Left renal cortex interstitium (tissue), 4 donors: Measurements from ENCODE around the gene ILK. TPM values are rescaled to one million over a fixed set of nuclear protein-coding genes. Genes with fewer than 3 reads are reported as not detected.
A peak's percentile ranks its signal among the peaks of the same experiment; 100 is the strongest.

Experiments
- DNase-seq, 4 donors: peaks; one replicate each; pipeline ENCODE4 v3.0.0-alpha.2; 2013; ENCODE audit warnings: low read depth in 4 of 4, low spot score in 2 of 4, missing footprints in 1 of 4
- polyA plus RNA-seq, 4 donors: library from polyadenylated mRNA; unstranded; fragments of 120-200 nt; gene quantifications; one replicate each; pipeline ENCODE4 v1.2.1, GENCODE V29; 2013; ENCODE audit not compliant: insufficient read length in 4 of 4

The ILK gene
- polyA plus RNA-seq, 4 donors, result 154 to 165 (median 158) TPM

DNA sequence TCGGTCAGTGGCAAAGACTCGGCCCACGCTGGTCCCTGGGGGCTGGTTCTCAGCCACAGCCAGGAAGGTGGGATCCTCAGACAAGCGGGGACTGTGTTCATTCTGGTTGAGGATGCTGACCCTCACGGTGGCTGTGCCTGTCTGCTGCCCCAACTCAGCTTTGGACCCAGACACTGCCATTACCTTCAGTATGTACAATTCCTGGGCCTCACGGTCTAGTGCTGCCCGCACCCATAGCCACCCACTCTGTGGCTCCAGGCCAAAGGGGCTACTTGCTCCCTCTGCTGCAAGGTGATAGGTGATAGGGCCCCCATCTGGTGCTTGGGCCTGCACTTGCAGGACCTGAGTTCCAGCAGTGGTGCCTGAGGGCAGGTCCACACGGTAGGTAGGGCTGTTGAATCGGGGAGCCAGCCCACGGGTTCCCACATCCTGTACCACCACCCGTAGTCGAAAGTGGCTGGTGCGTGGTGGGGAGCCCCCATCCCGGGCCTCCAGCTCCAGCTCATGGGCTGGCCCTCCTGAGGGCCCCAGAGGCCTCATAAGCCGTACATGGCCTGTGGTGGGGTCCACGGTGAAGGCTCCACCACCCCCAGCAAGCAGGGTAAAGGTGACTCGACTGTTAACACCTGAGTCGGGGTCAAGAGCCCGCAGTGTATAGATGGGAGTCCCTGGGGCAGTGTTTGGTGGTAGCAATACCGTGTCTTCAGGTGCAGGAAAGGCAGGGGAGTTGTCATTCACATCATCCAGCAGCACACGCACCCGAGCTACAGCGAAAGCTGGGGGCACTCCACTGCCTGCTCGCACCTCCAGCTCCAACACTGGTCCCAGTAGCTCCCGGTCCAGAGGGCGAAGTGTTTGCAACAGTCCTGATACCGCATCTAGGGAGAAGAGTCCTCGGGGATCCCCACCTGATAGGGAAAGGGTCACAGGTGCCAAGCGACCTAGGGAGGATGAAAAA, 28.8 kb downstream of the ILK start:
- DNase-seq, result no peak

DNA sequence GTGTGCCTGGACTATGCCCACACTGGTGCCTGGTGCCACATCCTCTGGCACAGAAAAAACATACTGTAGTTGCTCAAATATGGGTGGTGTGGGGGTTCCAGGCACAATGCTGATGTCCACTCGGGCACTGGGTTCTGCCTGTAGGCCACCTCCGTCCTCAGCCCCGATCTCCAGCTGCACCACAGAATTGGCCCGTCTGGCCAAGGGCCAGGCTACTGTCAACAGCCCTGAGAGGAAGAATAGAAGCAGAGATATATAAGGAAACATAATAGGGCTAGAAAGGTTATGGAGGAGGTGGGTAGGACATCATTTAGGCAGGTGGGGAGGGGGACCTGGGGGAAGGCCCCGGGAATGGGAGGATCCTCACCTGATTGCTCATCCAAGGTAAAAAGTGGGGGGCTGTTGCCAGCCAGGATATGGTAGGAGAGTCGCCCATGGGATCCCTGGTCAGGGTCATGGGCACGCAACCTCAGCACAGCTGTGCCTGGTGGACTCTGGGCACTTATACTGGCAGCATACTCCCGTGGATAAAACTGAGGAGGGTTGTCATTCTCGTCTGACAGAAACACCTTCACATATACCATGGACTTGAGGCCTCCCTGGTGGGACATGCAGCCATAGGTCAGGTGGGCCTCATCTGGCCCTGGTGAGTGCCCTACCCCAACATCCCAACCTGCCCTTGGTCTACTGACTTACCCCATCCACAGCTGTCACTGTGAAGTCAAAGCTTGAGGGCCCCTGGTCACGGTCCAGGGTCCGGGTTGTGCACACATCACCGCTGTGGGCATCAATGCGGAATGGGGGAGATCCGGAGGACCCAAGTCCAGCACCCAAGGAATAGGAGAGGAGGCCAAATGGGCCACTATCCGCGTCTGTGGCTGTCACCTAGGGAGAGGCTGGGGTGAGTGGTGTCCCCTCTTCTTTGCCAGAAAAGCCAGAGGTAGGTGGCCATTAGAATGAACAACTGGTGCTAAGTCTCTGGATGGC, 30.1 kb downstream of the ILK start:
- DNase-seq, result no peak

DNA sequence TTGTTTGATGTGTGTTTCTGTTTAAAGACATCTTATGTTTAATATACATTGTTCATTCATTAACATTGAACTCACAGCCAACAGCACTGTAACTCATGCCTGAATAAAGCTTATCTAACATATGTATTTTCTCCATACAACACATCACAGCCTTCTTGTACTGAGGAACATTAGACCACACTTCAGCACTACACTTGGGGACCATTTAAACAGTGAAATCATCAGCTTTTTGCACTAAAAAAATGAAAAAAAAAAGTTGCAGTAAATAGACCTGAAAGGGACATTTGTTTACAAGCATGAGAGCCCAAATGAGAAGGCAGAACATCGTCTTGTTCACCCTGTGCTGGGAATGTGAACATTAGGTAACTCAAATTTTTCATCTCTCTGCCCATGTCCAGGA, 31.0 kb downstream of the ILK start:
- DNase-seq, result no peak

DNA sequence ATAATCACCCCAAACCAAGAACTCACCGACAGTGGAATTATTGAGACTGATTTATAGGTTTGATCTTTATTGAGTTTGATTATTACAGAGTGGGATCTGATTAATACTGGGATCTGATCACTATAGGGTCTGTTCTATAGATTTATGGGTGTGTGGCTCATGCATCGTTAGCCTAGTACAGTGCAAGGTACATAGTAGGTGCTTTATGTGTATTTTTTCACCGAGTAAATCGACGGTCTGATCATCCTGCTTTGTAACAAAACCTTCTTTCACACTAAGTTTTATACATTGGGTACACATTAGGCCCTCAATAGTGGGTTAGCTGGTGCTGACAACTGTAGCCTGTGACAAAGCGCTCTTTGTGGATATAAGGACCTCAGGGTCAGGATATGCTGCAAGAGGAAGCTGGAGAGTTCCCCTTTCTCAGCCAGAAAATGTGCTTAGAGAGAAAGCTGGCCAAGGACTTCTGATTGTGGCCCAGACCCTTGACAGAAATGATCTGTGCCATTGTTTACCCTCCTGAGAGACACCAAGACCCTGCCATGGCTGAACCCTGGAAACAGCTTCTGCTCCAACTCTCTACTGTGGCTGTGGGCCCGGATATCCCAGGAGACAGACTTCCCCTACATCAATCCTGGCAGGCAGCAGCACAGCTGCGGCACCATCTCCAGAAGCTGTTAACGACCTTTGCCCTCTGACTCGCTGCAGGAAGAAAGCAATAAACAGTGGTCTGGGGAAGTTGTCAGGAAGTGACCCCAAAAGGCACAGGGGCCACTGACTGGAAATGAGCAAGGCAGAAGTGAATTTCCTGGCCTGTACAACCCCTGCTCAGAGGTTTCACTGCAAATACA, 31.7 kb downstream of the ILK start:
- DNase-seq, result no peak

DNA sequence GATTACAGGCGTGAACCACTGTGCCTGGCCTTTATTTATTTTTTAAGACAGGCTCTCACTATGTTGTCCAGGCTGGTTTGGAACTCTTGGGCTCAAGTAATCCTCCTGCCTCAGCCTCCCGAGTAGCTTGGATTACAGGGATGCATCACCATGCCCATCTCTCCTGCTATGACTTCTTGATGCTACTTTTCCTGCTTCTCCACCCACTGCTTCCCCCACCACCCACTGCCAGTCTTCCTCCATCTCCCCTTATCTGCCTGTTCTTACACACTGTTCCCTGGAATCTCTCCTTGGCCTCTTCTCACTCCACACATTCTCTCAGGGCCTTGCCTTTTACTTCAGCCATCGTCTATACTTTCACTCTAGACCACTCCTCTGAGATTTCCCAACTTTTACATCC, 32.9 kb downstream of the ILK start:
- no peak for DNase-seq

DNA sequence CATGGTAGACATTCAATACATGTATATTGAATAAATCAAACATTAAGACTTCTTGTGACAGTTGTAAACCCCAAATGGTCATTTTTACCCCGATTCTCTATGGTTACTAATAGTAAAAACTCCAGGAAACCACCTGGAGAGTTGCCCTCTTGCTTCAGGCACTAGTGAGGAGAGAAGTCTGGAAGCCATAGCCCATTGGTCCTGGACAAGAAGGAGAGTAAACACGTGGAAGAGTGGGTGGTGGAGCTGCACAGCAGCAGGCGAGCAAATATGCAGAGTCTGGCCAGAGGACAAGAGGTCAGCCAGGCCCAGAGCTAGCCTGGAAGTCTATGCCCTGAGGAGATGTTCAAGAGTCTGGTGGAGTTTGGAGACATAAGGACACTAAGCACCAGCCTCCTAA, 34.3 kb downstream of the ILK start:
- DNase-seq, result no peak

DNA sequence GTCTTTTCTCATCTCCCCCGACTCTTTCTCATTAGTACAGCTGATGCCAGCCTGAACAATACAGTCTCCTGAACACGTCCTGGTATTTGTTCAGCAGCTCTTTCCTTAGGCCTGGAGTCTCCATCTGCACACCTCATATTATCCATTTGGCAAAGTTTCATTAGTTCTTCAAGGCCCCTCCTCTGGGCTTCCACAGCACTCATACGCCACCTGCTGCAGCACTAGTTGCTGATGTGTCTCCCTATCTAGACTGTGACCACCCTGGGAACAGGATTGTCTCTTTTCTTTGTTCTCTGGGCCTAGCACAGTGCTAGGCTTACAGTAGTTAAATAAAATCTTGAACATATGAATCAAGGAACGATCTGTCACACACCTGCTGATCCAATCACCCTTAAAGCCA, 34.9 kb downstream of the ILK start:
- no peak for DNase-seq

DNA sequence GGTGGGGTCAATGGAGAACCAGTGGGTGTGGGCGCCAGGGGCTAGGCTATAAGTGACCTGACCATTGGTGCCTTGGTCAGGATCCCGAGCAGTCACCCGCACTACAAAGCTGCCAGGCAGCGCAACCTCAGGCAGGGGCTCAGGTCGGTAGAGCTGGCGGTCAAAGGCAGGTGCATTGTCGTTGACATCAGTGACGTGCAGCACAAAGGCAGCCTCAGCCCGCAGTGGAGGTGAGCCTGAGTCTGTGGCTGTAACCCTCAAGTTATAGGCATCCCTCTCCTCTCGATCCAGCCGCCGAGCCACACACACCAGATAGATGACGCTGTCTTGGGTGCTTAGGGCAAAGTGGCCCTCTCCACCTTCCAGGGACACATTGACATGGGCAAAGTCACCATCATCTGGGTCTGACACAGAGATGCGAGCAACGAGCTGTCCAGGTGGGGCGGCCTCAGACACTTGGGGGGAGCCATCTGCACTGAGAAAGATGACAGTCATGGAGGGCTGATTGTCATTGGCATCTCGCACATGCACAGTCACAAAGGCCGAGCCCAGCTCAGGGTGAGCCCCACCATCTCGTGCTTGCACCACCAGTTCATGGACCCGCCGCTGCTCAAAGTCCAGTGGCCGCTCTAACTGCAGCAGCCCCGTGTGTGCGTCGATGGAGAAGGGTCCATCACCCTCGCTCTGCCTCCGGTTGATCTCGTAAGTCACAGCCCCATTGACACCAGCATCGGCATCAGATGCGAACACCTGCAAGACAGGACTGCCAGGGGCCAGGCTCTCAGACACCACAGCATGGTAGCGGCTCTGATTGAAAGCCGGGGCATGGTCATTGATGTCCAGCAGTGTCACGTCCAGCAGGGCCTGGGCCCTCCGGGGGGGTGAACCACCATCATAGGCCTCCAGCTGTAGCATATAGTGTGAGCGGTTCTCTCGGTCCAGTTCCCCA, 36.7 kb downstream of the ILK start:
- DNase-seq, result no peak

DNA sequence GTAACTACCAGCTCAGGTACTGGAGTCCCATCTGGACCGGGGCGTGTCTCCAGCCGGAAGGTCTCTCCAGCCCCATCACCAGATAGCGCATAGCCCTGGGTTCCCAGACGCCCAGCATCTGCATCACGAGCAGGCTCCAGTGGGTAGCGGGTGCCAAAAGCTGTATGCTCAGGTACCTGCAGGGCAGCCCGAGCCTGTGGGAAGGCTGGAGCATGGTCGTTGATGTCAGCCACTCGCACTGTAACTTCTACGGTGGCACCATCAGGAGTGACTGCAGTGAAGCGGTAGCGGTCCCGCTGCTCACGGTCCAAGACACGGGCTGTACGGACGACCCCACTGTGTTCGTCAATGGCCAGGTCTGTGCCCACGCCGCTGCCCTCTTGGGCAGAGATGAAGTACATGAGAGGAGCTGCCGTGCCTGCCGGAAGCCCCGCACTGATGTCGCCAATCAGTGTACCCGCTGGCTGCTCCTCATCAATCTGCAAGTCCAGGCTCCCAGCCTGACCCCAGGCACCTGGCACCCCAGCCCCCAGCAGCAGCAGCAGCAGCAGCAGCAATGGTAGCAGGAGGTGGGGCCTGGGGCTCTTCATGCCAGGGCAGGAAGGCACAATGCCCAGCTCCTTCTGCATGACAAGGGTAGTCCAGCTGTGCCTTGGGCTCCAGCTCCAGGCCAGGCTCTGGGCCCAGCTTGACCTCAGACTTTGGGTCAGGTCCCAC, 37.6 kb downstream of the ILK start:
- DNase-seq, result no peak

DNA sequence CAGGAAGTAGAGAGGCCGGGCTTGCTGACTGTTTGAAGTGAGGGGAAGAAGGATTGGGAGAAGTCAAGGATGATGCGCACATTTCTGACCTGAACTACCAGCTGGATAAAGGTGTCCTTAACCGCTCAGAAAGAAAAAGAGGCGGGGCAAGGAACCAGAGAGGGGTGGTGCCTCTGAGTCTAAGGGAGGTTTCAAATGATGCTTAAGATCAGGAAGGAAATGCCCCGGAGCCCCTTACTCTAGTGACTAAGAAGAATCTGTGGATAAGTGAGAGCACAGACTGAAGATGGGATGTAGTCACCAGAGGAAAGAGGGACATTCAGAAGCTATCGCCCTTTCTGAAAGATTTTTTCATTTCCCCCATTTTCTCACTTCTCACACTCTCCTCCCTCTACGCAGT, 39.4 kb downstream of the ILK start:
- DNase-seq, result no peak

DNA sequence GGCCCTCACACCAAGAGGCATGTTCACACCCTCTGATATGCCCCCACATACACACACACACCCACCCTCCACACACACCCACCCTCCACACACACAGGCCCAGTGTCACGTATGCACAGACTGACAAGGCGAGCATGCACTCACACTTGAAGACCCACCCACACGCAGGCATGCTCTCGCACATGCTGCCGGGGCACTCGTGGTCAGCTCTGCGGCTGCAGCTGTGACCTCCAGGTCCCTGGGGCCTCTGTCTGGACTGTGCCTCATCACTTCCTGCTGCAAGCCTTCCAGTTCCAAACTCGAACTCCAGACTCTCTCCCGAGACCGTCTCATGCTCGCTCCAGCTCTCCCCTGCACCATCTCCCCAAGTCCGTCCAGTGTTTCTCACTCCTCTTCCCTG, 42.5 kb downstream of the ILK start:
- DNase-seq, result no peak

DNA sequence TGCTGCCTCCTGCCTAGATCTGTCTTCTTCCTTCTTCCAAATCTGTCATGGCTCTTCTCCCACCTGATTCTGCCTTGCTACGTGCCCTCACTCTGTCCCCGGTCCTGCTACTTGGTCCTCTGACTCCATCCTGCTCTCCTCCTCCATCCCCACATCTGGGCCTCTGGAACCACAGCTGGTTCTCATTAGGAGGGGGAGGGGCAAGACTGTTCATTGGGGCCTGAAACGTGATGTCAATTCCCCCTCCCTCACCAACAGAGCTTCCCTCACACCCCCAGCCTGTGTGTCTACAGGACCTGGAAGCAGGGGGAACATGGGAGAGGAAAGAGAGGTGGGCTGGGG, 43.0 kb downstream of the ILK start:
- peak in 1 of 4 donors; percentile 47 for DNase-seq

DNA sequence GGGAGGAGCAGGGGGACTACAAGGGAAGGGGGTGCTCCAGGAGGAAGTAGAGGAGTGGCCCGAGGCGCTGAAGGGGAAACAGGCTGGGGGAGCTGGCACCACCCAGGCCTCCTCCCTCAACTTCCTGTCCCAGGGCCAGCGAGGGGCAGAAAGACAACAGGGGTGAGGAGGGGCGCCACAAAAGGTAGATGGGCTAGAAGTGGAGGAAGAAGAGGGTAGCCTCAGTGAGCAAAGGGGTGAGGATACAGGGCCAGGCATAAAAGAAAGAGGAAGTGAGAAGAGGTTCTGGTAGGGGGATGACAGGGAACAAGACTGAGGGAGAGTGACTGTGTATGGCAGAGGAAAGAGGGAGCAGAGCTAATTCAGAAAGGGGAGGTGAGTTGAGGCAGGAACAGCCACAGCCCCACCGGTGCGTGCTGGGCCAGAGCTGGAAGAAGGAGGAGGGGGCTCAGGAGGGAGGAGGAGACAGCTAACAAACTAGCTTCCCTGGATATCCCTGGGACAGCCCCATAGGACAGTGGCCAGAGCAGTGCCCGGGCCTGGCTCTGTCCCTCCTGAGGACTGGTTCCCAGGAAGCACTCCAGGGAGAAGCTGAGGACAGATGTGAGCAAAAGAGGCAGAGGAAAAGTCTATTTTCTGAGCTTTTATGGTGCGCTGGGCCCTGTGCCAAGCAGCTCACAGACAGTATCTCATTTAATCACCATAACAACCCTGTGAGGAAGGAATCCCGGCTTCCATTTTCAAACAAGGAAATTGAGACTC, 43.5 kb downstream of the ILK start:
- DNase-seq, result peak in 1 of 4 donors; percentile 28

DNA sequence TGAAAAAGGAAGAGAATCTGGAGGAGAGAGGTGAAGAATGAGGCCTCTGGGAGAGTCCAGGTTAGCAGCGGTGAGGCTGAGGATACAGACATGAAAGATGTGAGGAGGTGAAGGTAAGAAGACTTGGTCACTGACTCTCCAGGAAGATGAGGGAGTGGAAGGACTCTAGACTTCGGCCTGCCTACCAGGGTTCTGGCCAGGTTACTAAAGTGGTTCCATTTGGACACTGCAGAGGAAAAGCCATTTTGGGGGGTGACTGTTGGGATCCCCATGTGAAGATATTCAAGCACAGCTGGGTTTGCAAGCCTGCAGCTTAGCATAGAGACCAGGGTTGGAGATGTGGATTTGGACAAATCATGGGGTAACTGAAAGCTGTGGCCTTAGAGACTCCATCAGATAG, 44.3 kb downstream of the ILK start:
- no peak for DNase-seq

DNA sequence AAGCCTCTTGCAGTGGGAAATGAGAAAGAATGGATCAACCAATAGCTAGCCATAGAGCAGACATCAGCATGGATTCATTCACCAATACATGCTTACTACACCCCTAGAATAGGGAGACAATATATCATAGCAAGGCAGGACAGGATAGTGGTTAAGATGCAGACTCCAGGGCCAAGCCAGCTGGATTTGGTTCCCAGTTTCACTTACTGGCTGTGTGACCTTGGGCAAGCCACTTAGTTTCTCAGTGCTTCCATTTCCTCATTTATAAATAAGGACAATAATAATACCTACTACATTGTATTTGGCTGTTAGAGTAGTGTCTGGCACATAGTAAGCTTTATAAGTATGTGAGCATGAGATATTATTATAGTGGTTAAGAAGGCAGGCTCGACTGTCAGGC, 44.9 kb downstream of the ILK start:
- no peak for DNase-seq

DNA sequence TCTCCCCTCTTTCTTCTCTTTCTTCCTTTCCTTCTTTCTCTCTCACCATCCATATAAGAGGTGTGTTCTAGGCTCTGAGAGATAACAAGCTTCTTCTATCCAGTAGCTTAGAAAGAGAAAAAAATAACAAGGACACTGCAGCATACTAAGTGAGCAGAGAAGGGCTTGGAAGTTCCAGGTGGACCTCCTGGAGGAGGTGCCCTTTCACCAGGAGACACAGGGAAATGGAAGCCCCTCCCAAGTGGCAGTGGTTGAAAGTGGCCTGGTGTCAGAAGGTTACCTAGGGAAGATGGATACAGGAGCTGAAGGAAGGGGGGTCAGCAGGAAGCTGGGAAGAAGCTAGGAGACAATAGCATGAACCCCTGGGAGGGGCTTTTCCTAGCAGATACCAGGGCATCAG, 46.5 kb downstream of the ILK start:
- DNase-seq, result no peak

DNA sequence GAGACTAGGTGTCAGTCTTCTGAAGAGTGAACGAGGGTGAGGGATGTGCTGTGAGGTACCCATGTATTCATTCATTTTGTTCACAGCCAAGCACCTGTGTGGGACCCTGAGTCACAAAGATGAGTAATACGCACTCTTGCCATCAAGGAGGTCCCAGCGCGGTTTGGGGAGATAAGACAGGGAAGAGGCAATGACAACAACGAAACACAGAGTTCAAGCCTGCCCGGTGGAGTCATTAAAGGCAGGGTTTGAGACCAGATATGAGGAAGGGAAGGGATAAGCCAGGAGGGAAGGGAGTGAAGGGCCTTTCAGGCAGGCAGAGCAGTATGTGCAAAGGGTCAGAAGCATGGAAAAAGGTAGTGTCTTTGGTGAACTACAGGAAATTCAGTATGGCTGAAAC, 47.4 kb downstream of the ILK start:
- DNase-seq, result no peak

DNA sequence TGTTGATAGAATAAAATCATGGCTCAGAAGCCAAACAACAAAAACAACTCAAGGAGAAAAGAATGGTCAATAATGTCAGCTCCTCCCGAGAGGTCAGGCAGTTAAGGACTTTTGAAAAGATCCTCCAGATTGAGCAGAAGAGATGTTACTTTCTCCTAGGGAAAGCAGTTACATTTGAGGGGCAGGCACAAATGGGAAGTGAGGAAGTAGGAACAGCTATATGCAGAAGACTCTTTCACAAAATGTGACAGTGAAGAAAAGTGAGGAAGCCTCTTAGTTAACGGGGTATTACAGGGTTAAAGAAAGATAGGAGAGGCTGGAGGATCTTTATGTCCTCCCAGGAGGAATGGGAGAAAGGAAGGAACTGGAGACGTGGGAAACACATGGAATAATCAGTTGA, 48.6 kb downstream of the ILK start:
- no peak for DNase-seq
